K562 (cell line): Measurements from ENCODE around the gene B9D2. TPM values are rescaled to one million over a fixed set of nuclear protein-coding genes. Genes with fewer than 3 reads are reported as not detected.

Source experiments
- ATAC-seq: fragments of 200-7000 bp; cut with Tn5 transposase; 3 replicates; pipeline ENCODE4 v1.9.1; 2020; ENCODE audit warnings: moderate library complexity
- BruUV-seq: library from RNA; stranded (reverse); fragments of 400-500 nt; replicated peaks from 2 replicates; lab custom pipeline; 2021; lab: Mats Ljungman, UMichigan
- CTCF ChIA-PET: fragments of 300-600 bp; formaldehyde crosslinking; extraction: SDS; loops from one replicate; lab custom pipeline; 2021; ENCODE audit warnings: low intra/inter-chr PET ratio; lab: Yijun Ruan, JAX
- POLR2A ChIA-PET: fragments of 300-600, 350-650 bp; sonication (Branson Sonifier 250); formaldehyde crosslinking; extraction: SDS; loops from one replicate; lab custom pipeline; 2021; ENCODE audit warnings: antibody characterized with exemption, inconsistent platforms; lab: Yijun Ruan, JAX
- DNase-seq, 4 experiments: peaks; one replicate each; pipeline versions ENCODE4 v3.0.0 to v3.0.0-alpha.2; 2011 to 2018; ENCODE audit warnings: low spot score in 3 of 4, mixed read lengths in 3 of 4; ENCODE audit errors: extremely low read depth in 1 of 4
- FAIRE-seq: peaks from 2 replicates; lab custom pipeline; 2011; peaks lifted over from hg19 to GRCh38; lab: Jason Lieb, UNC
- H2AFZ ChIP-seq: 2 replicates; pipeline ENCODE4 v1.6.0; 2011; ENCODE audit warnings: low read depth, low read length, control low read depth, inconsistent platforms
- H3K27ac ChIP-seq: fragments of 200-600 bp; 3 replicates; pipeline ENCODE4 v1.8.0; 2011; ENCODE audit warnings: low read depth, mild to moderate bottlenecking, control low read depth, inconsistent platforms, low read length, moderate library complexity, mixed read lengths; ENCODE audit errors: extremely low read depth
- H3K27me3 ChIP-seq, 2 experiments: fragments of 300-600 bp in 1 of 2; 2 replicates in 1 of 2; 3 replicates in 1 of 2; pipeline versions ENCODE4 v1.6.0 to v1.8.0; 2011; ENCODE audit warnings: inconsistent platforms in 2 of 2, low read length in 2 of 2, mild to moderate bottlenecking in 1 of 2, mixed read lengths in 1 of 2, moderate library complexity in 1 of 2; ENCODE audit not compliant: control insufficient read depth in 2 of 2, insufficient read depth in 2 of 2
- H3K36me3 ChIP-seq: fragments of 300-600 bp; 3 replicates; pipeline ENCODE4 v1.8.0; 2011; ENCODE audit warnings: mild to moderate bottlenecking, low read length, inconsistent platforms; ENCODE audit not compliant: control insufficient read depth, insufficient read depth
- H3K4me1 ChIP-seq, 2 experiments: fragments of 200-600 bp in 1 of 2; replicated peaks in 1 of 2; 2 replicates in 1 of 2; 3 replicates in 1 of 2; pipeline versions ENCODE4 v1.5.1 to v1.8.0; 2011; ENCODE audit warnings: inconsistent platforms in 2 of 2, low read length in 2 of 2, mild to moderate bottlenecking in 1 of 2, mixed read lengths in 1 of 2, moderate library complexity in 1 of 2; ENCODE audit not compliant: control insufficient read depth in 2 of 2, insufficient read depth in 2 of 2
- H3K4me2 ChIP-seq: 2 replicates; pipeline ENCODE4 v1.6.1; 2011; ENCODE audit warnings: low read length, control low read depth, inconsistent platforms, mixed read lengths; ENCODE audit not compliant: insufficient read depth
- H3K4me3 ChIP-seq: fragments of 200-600 bp; sonication (generic), shearing (Covaris generic); 2 replicates; pipeline ENCODE4 v1.5.1; 2016; ENCODE audit warnings: control low read depth, inconsistent platforms
- H3K79me2 ChIP-seq: fragments of 200-600 bp; 3 replicates; pipeline ENCODE4 v1.8.0; 2011; ENCODE audit warnings: low read length, inconsistent platforms; ENCODE audit not compliant: control insufficient read depth, insufficient read depth
- H3K9ac ChIP-seq, 2 experiments: 2 replicates each; pipeline versions ENCODE4 v1.6.0 to v1.6.1; 2011; ENCODE audit warnings: low read depth in 2 of 2, low read length in 2 of 2, control low read depth in 1 of 2, inconsistent platforms in 1 of 2, mild to moderate bottlenecking in 1 of 2, mixed read lengths in 1 of 2; ENCODE audit not compliant: insufficient read depth in 1 of 2
- H3K9me1 ChIP-seq: one replicate; pipeline ENCODE4 v1.6.0; 2011; ENCODE audit warnings: inconsistent platforms, mild to moderate bottlenecking, low read length, moderate library complexity; ENCODE audit not compliant: control insufficient read depth, insufficient read depth
- H3K9me3 ChIP-seq: replicated peaks from 2 replicates; pipeline ENCODE4 v1.5.1; 2011; ENCODE audit warnings: low read depth, low read length, inconsistent platforms; ENCODE audit not compliant: control insufficient read depth, insufficient read depth
- H4K20me1 ChIP-seq: replicated peaks from 2 replicates; pipeline ENCODE4 v1.6.1; 2011; ENCODE audit warnings: low read length, inconsistent platforms, mixed read lengths; ENCODE audit not compliant: control insufficient read depth, insufficient read depth
- ARID2 ChIP-seq: fragments of 450-650 bp; IDR thresholded peaks from 2 replicates; pipeline ENCODE4 v1.6.1; 2017; ENCODE audit warnings: antibody characterized with exemption, mild to moderate bottlenecking
- ATF3 ChIP-seq, 2 experiments: fragments of 450-650 bp in 1 of 2; sonication (generic) in 1 of 2; formaldehyde crosslinking in 1 of 2; IDR thresholded peaks in 1 of 2; conservative IDR thresholded peaks in 1 of 2; 2 replicates each; pipeline versions ENCODE4 v1.6.1 to v1.8.1; 2016 to 2023; ENCODE audit warnings: mild to moderate bottlenecking in 2 of 2, moderate library complexity in 2 of 2, inconsistent platforms in 1 of 2, missing genetic modification reagents in 1 of 2
- CBFA2T2 ChIP-seq: fragments of 450-650 bp; conservative IDR thresholded peaks from 2 replicates; pipeline ENCODE4 v1.6.1; 2017; ENCODE audit warnings: mild to moderate bottlenecking
- HDAC2 ChIP-seq: fragments of 450-650 bp; IDR thresholded peaks from 2 replicates; pipeline ENCODE4 v1.6.1; 2016; ENCODE audit warnings: mild to moderate bottlenecking
- MXD1 ChIP-seq: fragments of 250-450 bp; sonication (Bioruptor Pico); IDR thresholded peaks from 2 replicates; pipeline ENCODE4 v1.8.0; 2021; ENCODE audit warnings: borderline replicate concordance, mild to moderate bottlenecking, moderate library complexity; ENCODE audit not compliant: poor library complexity, severe bottlenecking
- POLR2AphosphoS5 ChIP-seq: IDR thresholded peaks from 2 replicates; pipeline ENCODE4 v1.6.1; 2011; ENCODE audit warnings: mild to moderate bottlenecking, low read depth, low read length, moderate library complexity; ENCODE audit not compliant: control insufficient read depth, insufficient read depth
- TEAD4 ChIP-seq, 2 experiments: sonication (generic) in 1 of 2; formaldehyde crosslinking in 1 of 2; IDR thresholded peaks; 2 replicates each; pipeline versions ENCODE4 v1.6.1 to v1.8.0; 2012 to 2022; ENCODE audit warnings: borderline replicate concordance in 1 of 2, inconsistent platforms in 1 of 2, low read length in 1 of 2, mild to moderate bottlenecking in 1 of 2, missing genetic modification reagents in 1 of 2
- ZBTB7A ChIP-seq: IDR thresholded peaks from 2 replicates; pipeline ENCODE4 v1.6.1; 2011; ENCODE audit warnings: low read depth, mild to moderate bottlenecking, low read length, moderate library complexity, borderline replicate concordance; ENCODE audit not compliant: control insufficient read depth
- ZNF318 ChIP-seq, 2 experiments: fragments of 450-650 bp; IDR thresholded peaks; 2 replicates each; pipeline ENCODE4 v1.6.1; 2016; ENCODE audit warnings: mild to moderate bottlenecking in 2 of 2, borderline replicate concordance in 1 of 2, low read depth in 1 of 2, moderate library complexity in 1 of 2
- WGBS: fragments of 100-300 bp; shearing (Covaris generic); methylation state at CpG from one replicate; pipeline ENCODE4 v1.1.6; 2016; ENCODE audit warnings: low coverage, mixed read lengths; ENCODE audit not compliant: insufficient coverage; ENCODE audit errors: missing lambda C conversion rate; 5-methylcytosine and 5-hydroxymethylcytosine counted together
- in situ Hi-C: fragments of 300-500 bp; cut with MboI; formaldehyde crosslinking; loops from 4 replicates; pipeline ENCODE4 v1.15.0; 2018; ENCODE audit warnings: inconsistent platforms, mixed read lengths
- intact Hi-C: fragments of 100-400 bp; cut with micrococcal nuclease; formaldehyde crosslinking; loops from 2 replicates; pipeline ENCODE4 v1.14.2; 2022
- polyA plus RNA-seq, 8 experiments: library from polyadenylated mRNA; depleted of rRNA in 4 of 8; stranded (reverse) in 5 of 8; unstranded in 3 of 8; fragments of >200 nt; fragmentation: Nextera tagmentation in 2 of 8; fragmentation: Illumina TruSeq in 1 of 8; extraction: Ambion mirVana in 2 of 8; extraction: Trizol in 1 of 8; gene quantifications; 2 replicates each; pipeline versions ENCODE4 v1.2.1 to v1.2.3, GENCODE V29; 2011 to 2014; ENCODE audit warnings: inconsistent platforms in 1 of 8, missing spikeins in 1 of 8
- total RNA-seq, 7 experiments: library from RNA; depleted of rRNA in 6 of 7; stranded (reverse); fragments of >200 nt in 6 of 7; fragmentation: Illumina TruSeq in 2 of 7; extraction: Trizol in 2 of 7; gene quantifications; 2 replicates each; pipeline versions ENCODE4 v1.2.1 to v1.2.3, GENCODE V29; 2011 to 2021; ENCODE audit warnings: low replicate concordance in 1 of 7

Gene B9D2
- total and polyA plus RNA-seq, 9 of the 15 experiments (the other 6 are each of a cell fraction or from before 2014, with no cell fraction given): 0.83 to 6.9 (median 2.8) TPM

- no peaks in the 10 kb centered on the region for H3K27me3 ChIP-seq
- peaks cover 17% of the 10 kb centered on the region for H4K20me1 ChIP-seq
- DNase-seq (peak; percentile 67 to 91 (median 78)), ATAC-seq (peak; percentile 58), FAIRE-seq (peak; percentile 94)
- peaks cover 50% of the 10 kb centered on the region for H3K36me3 ChIP-seq
- H3K4me2 ChIP-seq: peak overlapping the region; percentile 100
- ChIA-PET CTCF (no interaction called here), POLR2A (interaction anchor here (1.1 to 3.1 kb wide), 9 partner anchors 9 to 147 kb away, joined by 3 to 20 read pairs (median 4); partner anchors contain the start of gene B9D2)
- peak overlapping the region; percentile 85 to 99 for H3K9ac ChIP-seq
- peak overlapping the region; percentile 68; the same call in 1 of the 2 replicates for H2AFZ ChIP-seq
- intact Hi-C loops: loop anchor here (5.0 kb wide), 2 partner anchors 44 to 89 kb away; partner anchors contain the start of gene HNRNPUL1
- H3K27ac ChIP-seq: peak overlapping the region; percentile 93
- in situ Hi-C loops: no loop called here
- peak overlapping the region; percentile 98 for H3K4me3 ChIP-seq
- H3K9me3 ChIP-seq: no peaks in the 10 kb centered on the region
- peaks cover 11 to 44% of the 10 kb centered on the region in 2 experiments for H3K4me1 ChIP-seq
- WGBS: under 1% methylated on average over 16 of the region's 22 CpGs
- H3K79me2 ChIP-seq: peaks cover 77% of the 10 kb centered on the region
- no peaks in the 10 kb centered on the region for H3K9me1 ChIP-seq
- BruUV-seq: TSS peak; percentile 66
- TF ChIP-seq MXD1 (CRISPR knock-in tag) (no peak), TEAD4 (IDR thresholded peaks at IDR 0.05; ENCODE audit: low read length) (0 out of 2 replicates have a peak, but pooled peaks have one; percentile 17), TEAD4 (CRISPR knock-in tag; IDR thresholded peaks at IDR 0.05; ENCODE audit: borderline replicate concordance) (no peak), ATF3 (IDR thresholded peaks at IDR 0.05) (no peak), ATF3 (CRISPR knock-in tag; conservative IDR thresholded peaks at IDR 0.05) (no peak), CBFA2T2 (peak; percentile 41; the same call in 1 of the 2 replicates), ZNF318 (IDR thresholded peaks at IDR 0.05; ENCODE audit: borderline replicate concordance in 1 of 2, low read depth in 1 of 2) (no peak), HDAC2 (peak; percentile 90), ZBTB7A (peak; percentile 64; the same call in 1 of the 2 replicates), POLR2AphosphoS5 (peak; percentile 65), ARID2 (peak; percentile 56; the same call in 1 of the 2 replicates)
These were observed 13.1 kb downstream of the B9D2 start for GRCh38 chr19:41350735-41351338.
